ENCODE data around the gene RBBP7.

DNA sequence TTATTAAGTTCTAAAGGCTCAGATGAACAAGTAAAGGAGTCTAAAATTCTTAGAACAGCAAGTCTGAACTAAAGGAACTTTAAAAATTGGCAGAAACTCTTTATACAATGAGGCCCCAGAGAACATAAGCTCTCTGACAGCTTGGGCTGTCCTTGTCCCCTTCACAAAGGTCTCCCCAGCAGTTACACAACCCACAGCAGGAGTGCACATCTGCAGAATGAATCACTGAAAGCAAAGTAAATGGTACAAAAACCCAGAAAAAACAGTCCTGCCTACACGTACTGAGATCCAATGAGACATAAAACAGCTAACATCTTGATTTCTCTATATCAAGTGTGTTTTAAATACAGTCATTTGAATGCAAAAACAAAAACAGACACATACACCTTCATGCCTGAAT, 18.7 kb downstream of the RBBP7 start:
- TF ChIP-seq CTCF (IDR thresholded peaks at IDR 0.05; ENCODE audit: extremely low read depth in 1 of 2, insufficient read depth in 1 of 2, low read depth in 1 of 2, low read length in 2 of 2), result no peak
- TF ChIP-seq, protein P1, sequence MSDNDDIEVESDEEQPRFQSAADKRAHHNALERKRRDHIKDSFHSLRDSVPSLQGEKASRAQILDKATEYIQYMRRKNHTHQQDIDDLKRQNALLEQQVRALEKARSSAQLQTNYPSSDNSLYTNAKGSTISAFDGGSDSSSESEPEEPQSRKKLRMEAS (IDR thresholded peaks at IDR 0.05; ENCODE audit: insufficient read depth, insufficient read length), result no peak
- no peak for TF ChIP-seq MYC (IDR thresholded peaks at IDR 0.05; ENCODE audit: low read depth, low read length)
- no peak for TF ChIP-seq POLR2AphosphoS5 (IDR thresholded peaks at IDR 0.05; ENCODE audit: insufficient read depth, low read depth, low read length)
- TF ChIP-seq POLR2A (IDR thresholded peaks at IDR 0.05; ENCODE audit: low read depth, low read length), result no peak
- no peak for TF ChIP-seq EZH2 (IDR thresholded peaks at IDR 0.05; ENCODE audit: borderline replicate concordance, low read depth, low read length, severe bottlenecking)

Data from endothelial cell of umbilical vein (primary cell).